GM18870 (cell line): Measurements from ENCODE around the gene RHCE.
"Not testable (repeated sequence)": the region's sequence is repeated elsewhere in the genome, so short reads cannot be mapped to it uniquely, and the experiment has no call there.

ENCODE experiments used
- ATAC-seq: cut with Tn5 transposase; IDR thresholded peaks from one replicate; pipeline ENCODE4 v1.9.1; 2021; ENCODE audit warnings: moderate library complexity; ENCODE audit not compliant: unreplicated experiment

Gene RHCE

DNA sequence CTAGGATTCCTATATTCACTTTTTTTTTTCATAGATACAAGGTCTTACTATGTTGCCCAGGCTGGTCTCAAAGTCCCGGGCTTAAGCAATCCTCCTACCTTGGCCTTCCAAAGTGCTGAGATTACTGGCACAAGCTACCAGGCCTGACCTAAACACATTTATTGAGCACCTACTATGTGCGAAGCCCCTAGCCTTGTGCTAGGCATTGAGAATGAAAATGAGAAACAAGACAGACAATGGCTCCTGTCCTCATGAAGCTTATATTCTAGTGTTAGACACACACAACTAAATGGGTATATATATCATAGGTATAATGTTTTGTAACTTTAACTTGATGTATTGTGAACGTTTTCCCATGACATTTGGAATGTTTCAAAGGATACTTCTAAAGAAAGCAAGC lies 71.0 kb downstream of the RHCE start:
- ATAC-seq: no peak

DNA sequence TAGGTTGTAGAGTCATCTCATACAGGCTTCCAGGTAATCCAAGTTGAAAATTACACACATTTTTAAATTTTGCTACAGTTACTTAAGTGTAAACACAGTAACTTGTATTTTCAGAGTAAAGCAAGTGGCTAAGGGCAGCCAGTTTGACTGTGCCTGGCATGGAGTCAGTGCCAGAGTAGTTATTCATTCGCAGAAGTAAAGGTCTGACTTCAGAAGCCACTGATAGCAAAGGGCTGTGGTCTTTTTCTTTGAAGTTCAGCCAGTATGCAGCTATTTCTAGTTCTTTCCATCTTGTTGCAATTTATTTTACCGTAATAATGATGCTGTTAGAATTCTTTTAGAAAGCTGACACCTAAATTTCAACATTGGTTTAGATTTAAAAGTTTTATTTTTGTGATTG lies 73.1 kb downstream of the RHCE start:
- ATAC-seq: no peak

DNA sequence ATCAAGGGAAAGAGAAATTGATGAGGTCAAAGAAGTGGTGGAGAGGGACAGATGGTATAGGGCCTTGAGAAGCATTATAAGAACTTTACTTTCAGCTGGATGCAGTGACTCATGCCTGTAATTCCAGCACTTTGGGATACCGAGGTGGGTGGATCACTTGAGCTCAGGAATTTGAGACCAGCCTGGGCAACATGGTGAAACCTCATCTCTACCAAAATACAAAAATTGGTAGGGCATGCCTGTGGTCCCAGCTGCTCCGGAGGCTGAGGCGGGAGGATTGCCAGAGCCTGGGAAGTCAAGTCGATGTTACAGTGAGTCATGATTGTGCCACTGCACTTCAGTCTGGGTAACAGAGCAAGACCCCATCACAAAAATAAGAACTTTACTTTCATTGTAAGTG lies 76.8 kb downstream of the RHCE start:
- no peak for ATAC-seq

DNA sequence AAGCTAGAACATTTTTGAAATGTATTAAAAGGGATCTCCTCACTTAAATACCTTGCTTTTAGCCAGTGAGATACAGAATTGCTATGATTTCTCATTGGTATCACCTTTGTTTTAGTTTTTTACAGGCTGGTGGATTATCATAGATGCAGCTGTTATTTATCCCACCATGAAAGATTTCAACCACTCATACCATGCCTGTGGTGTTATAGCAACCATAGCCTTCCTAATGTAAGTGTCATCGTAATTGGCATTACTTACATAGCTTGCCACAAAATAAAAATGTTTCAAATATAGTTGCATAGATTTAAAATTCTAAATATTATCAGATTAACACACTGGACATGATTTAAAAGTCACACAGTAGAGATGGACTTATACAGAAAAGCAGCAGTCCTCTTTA lies 77.8 kb downstream of the RHCE start:
- ATAC-seq: no peak

GRCh38 chr1:25341746-25342145 lies 78.9 kb downstream of the RHCE start:
- ATAC-seq: no peak

- ATAC-seq: no peak
Observed at GRCh38 chr1:25338986-25339385, 81.6 kb downstream of the RHCE start.

GRCh38 chr1:25338188-25338981 lies 82.2 kb downstream of the RHCE start, which contains the start of gene TMEM50A:
Gene TMEM50A, plus strand, starts transcription at chr1:25338334. Its CDS starts 2,153 bp downstream, at chr1:25340487.
- ATAC-seq: peak; percentile 31

- ATAC-seq: peak; percentile 71
Observed at GRCh38 chr1:25337483-25338187, 83.0 kb downstream of the RHCE start.

GRCh38 chr1:25336922-25337354 lies 83.7 kb downstream of the RHCE start:
- ATAC-seq: not testable (repeated sequence)

- not testable (repeated sequence) for ATAC-seq
Observed at GRCh38 chr1:25329950-25330349, 90.7 kb downstream of the RHCE start.

GRCh38 chr1:25329336-25329735 lies 91.3 kb downstream of the RHCE start:
- not testable (repeated sequence) for ATAC-seq

- ATAC-seq: not testable (repeated sequence)
Observed at GRCh38 chr1:25328791-25329185, 91.8 kb downstream of the RHCE start.

DNA sequence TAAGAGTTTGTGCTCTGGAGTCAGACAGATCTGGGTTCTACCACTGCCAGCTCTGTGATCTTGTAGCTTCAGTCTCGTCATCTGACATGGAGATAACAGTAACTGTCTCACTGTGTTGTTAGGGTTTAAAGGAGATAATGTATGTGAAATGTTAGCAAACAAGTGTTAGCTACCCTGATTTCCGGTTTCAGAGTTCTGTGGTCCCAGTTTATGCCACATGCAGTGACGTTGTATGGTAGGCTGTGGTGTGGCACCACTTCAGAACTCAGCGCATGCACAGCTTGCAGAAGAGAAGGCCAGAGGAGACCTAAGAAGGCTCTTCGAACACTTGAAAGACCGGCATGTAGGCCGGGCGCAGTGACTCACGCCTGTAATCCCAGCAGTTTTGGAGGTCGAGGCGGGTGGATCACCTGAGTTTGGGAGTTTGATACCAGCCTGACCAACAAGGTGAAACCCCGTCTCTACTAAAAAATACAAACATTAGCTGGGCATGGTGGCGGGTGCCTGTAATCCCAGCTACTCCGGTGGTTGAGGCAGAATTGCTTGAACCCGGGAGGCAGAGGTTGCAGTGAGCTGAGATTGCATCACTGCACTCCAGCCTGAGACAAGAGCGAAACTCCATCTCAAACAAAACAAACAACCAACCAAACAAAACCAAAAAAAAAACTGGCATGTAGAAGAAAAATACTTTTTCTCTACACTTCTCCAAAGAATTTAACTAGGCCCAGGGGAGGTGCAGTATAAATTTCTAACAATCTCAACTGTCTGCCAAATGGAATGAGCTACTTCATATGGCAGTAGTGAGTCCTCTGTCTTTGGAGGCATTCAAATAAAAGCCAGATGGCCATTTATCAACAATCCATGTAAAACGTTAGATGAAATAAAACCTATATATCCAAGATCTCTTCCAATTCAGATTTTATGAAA lies 92.5 kb downstream of the RHCE start:
- not testable (repeated sequence) for ATAC-seq

- ATAC-seq: not testable (repeated sequence)
Observed at GRCh38 chr1:25324407-25324806, 96.2 kb downstream of the RHCE start.

DNA sequence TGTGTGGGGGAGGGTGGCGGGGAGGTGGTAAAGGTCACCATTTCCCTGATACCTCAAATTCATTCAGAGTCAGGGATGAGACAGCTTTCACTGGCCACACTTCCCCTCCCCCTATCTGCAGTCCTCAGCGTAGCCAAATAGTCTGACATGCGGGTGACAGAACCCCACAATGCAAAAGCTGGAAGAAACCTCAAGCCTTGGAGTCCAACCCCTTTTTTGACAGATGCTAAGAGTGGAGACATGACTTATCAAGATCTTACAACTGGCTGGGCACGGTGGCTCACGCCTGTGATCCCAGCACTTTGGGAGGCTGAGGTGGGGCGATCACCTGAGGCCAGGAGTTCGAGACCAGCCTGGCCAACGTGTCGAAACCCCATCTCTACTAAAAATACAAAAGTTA lies 98.5 kb downstream of the RHCE start:
- ATAC-seq: not testable (repeated sequence)

- ATAC-seq: not testable (repeated sequence)
Observed at GRCh38 chr1:25320314-25320938, 100.2 kb downstream of the RHCE start.

GRCh38 chr1:25312806-25313470 lies 107.7 kb downstream of the RHCE start:
- ATAC-seq: not testable (repeated sequence)
